ENCODE data around the gene PIP5K1B.
"Not testable (repeated sequence)": the region's sequence is repeated elsewhere in the genome, so short reads cannot be mapped to it uniquely, and the experiment has no call there.

Gene PIP5K1B, protein sequence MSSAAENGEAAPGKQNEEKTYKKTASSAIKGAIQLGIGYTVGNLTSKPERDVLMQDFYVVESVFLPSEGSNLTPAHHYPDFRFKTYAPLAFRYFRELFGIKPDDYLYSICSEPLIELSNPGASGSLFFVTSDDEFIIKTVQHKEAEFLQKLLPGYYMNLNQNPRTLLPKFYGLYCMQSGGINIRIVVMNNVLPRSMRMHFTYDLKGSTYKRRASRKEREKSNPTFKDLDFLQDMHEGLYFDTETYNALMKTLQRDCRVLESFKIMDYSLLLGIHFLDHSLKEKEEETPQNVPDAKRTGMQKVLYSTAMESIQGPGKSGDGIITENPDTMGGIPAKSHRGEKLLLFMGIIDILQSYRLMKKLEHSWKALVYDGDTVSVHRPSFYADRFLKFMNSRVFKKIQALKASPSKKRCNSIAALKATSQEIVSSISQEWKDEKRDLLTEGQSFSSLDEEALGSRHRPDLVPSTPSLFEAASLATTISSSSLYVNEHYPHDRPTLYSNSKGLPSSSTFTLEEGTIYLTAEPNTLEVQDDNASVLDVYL

DNA sequence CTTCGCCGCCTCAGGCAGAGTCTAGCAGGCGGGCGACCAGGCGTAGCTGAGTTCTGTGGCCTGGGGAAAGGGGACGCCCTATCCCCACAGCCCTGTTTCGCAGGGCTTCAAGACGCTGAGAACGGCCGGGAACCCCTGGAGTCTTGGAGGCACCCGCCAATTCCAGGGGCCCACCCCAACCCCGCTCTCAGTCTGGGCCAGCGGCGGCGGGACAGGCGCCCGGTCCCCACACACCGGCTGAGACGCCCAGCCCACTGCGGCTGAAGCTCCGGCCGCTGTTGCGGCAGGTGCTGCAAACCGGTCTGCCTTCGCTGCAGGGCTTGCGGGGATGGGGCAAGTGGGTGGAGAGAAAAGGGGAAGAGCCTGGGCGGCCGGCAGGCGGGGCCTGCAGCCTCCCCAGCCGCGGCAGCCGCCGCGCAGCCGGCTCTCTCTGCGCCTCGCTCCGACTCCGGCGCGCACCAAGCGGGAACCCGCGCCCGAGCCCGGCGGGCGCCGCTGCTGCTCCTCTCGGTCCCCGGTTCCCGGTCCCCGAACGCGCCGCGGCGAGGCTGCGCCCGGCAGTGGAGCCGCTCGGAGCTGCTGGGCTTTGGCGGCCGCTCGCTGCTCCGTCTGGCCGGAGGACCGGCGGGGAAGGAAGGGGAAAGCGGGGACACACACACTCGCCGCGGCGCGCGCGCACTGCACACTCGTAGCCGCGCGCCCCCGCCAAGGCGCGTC is at the start of gene PIP5K1B:
Gene PIP5K1B, plus strand, starts transcription at position 427 of the 717 bp plus-strand sequence. CDS start 117,375 bp downstream, outside the sequence.
- FAIRE-seq: no peak

DNA sequence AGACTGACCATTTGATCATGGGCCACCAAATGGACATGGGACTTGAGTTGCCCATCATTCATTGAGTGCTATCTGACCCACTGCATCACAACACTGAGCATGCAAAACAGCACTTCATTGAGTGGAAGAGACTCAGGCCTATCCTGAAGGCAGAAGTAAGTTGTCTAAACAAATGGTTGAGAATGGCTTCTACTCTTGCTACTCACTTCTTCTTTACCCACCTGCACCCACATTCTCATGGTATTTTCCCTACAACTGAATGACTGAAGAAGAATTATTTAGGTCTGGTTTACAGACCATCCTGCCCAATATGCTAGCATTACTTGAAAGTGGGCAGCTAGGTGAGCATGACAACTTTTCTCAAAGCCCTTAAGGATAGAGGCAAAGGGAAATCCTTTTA is 41.0 kb upstream of the PIP5K1B start:
- FAIRE-seq: no peak

DNA sequence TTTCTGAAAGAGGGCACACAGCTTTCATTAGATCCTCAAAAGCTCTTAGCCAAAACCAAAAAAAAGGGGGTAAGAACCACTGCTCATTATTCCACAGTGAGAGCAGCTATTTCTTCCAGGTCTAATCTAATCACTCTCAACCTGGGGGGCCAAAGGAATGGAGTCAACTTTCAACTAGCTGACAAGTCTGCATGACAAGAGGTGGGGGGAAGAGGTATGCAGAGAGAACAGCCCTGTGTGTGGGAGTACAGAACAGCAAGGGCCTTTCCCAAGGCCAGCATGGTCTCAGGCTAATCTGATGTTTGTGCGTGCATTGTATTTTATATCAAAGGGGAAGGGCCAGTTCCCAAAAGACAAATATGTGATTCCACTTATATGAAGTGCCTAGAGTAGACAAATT is 36.9 kb upstream of the PIP5K1B start:
- no peak for FAIRE-seq

DNA sequence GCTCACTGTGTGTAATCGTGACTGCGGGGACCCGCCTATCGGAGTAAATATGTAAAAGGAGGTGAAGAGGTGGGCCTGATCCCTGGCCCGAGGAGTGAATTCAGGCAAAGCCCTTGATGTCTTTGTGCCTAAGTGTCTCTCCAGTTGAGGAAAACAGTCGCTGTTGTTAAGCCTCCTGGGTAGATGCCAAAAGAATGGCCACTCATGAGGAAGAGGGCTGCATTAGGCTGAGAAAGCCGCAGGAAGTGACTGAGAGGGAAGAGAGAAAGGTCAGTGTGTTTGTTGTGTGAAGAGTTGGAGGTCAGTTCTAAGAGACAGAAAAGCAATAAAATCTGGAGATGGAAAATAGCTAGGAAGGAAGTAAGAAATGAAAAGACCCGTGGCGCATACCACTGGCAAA is 35.8 kb upstream of the PIP5K1B start:
- no peak for FAIRE-seq

DNA sequence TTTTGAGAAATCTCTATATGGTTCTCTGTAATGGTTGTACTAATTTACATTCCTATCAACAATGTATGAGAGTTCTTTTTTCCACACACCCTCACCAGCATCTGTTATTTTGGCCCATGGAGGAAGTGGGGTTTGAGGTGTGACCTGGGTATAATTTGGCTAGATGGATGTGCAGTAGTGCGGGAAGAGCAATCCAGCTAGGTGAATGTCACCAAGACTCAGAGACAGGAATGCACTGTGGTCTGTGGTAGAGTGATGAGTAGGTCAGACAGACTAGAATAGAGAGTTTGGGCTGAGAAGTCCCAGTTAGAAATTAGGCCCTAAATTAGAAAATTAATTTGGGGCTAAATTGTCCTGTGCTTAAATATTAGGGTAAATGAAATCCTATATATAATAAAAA is 32.8 kb upstream of the PIP5K1B start:
- no peak for FAIRE-seq

DNA sequence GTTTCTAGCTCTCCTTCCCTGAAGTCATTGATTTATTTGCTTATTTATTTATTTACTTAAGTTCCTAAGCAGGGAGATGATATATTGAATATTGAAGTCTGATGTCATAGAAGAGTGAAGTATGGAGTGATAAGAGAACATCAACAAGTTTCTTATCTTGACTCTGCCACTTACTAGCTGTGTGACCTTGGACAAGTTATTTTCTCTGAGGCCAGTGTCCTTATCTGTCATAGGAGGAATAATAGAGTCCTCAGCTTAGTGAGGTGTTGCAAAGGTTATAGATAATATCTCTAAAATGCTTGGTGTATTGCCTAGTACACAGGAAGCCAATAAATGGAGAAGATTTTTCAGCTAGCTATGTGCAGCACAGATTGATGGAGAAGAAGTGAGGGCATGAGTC is 32.4 kb upstream of the PIP5K1B start:
- FAIRE-seq: no peak

DNA sequence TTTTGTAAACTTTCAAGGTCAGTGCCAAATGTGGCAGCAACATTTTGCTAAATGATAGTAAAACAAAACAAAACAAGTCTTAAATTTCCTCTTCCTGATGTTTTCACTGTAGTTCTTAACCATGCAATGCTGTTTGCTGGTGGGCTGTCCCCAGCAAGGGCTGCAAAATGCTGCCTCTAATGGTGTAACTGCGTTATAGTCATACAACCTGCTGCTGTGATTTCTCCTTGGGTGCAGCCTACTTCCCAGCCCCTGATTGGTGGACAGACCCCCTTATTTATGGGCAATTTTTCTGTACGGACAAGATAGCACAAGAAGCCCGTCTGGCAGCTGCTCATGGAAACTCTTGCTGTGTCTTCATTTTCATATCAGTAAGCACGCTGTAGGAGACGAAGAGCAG is 26.6 kb upstream of the PIP5K1B start:
- FAIRE-seq: no peak

DNA sequence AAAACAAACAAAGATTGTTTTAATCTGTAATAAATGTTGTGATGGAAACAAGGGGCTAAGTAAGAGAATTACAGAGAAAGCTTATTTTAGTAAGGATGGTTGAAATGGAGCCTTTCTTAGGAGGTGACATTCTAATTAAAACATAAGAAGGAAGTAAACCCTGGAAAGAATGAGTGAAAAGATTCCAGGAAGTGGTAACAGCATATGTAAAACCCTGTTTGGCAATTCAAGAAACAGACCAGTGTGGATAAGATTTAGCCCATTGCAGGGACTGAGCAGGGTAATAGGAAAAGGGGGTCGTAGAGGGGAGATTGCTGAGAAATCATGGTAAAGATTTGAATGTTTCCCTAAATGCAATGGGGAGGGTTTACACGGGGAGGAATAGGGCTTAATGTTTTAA is 21.6 kb upstream of the PIP5K1B start:
- no peak for FAIRE-seq

DNA sequence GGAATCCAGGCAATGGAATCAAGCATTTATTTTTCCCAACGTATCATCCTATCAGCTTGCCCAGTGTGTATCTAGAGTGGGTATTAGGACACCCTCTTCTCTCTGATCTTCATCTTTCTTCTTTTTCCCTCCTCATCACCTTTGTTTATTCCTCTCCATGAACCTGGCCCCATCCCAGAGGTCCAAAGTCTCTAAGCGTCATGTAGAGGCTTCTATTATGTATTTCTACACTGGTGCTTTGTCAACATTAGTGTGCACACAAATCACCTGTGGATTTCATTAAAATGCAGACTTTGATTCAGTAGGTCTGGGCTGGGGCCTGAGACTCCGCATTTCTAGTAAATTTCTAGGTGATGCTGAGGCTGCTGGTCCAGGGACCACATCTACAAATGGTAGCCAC is 19.8 kb upstream of the PIP5K1B start:
- no peak for FAIRE-seq

DNA sequence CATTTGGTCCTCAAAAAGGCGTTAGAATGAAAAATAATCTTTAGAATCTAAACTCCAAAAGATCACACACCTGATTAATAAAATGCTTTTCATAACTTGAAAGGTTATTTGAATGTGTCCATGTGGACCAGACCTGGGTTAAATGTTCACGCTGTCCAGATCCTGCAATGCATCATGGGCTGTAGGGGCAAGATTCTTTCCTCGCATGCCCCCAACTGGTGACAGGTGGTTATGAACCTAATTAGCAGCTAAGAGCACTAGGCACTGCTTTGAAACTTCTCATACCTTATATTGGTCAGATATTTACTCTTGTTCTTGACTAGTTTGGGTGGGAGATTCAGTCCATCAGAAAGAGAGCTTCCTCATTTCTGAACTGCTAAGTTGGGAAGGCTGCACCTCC is 19.3 kb upstream of the PIP5K1B start:
- no peak for FAIRE-seq

DNA sequence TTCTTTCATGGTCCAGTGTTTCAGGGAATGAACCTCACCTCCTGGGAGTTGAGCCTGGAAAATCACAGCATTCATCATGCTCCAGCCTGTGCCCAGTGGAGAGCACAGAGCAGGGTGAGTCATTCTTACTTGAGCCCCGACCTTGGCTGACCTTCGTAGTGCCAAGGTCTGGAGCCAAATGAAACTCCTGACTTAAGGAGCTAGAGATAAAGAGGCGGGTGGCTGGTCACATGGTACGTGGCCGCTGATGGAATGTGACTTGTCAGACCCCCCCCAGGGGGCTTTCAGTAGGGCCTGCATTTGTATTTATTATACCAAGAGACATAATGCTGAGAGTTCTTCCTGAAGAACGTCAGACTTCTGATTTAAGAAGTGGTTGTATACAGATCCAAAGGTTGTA is 15.0 kb upstream of the PIP5K1B start:
- no peak for FAIRE-seq

DNA sequence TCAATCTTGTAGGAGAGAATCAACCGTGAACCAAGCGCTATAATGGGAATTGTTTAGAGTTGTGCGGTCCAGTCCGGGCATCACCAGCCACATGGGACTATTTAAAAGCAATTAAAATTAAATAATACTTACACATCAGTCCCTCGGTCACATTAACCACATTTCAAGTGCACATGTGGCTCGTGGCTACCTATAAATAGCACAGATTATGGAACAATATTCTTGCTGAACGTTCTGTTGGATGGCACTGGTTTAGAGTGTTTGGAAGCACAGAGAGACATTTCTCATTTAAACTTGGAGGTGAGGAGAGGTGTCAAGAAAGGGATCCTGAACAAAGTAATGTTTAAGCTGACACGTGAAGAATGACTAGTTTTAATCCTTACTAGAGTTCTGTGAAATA is 12.5 kb upstream of the PIP5K1B start:
- FAIRE-seq: no peak

DNA sequence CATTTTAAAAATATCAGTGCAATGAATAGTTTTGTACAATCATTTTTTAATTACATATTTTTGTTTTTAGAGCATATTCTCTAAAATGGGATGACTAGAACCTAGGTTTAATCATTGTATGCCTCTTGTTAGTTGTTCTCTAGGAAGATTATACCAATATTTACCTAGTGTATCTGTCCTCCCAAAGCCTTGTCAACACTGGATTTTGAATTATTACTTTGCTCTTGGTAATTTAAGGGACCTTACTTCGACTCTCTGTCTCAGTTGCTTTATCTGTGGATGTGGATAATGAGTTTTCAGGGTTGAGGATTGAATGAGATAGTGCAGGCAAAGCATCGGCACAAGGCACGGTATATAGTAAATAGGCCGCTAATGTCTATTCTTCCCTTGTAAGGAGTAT is 10.9 kb upstream of the PIP5K1B start:
- FAIRE-seq: no peak

DNA sequence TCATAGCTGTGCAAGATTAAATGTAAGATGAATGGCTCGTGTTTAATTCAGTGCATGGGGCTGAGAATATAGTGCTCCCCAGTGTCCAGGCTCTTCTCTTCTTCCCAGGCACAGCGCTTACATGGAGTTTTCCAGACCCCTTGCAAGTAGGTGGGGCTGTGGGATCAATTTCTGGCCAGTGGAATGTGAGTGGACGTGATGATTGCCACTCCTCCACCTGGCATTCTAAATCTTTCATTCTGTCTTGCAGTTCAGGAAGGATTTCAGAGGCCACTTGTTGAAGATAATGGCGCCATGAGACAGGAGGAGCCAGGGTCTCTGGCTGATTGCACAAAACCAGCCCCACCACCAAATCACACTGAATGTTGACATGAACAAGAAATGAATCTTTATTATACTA is 7.2 kb upstream of the PIP5K1B start:
- FAIRE-seq: no peak

DNA sequence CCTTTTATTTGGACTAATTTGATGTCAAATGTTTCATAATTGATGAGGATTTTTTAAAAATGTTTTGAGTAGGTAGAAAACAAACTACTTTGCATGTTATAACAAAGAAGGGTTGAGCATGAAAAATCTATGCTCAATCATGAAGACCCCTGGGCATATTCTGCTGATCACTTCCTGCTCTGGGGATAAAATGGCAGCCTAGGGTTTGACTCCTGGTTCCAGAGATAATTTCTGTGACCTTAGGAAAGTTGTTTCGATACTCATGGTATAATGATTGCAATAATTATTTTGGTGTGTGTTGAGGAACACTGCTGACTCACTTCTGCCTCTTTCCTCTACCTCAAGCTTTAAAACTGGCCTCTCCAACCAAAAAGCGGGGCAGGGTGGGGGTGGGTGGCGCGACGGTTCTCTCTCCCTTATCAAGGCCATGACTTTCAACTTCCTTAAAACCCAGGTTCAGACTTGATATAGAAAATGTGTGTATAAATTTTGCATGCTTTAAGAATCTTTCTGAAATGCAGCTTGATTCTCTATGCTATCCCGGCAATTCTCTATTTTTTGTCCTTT is 6.0 kb upstream of the PIP5K1B start:
- FAIRE-seq: no peak

DNA sequence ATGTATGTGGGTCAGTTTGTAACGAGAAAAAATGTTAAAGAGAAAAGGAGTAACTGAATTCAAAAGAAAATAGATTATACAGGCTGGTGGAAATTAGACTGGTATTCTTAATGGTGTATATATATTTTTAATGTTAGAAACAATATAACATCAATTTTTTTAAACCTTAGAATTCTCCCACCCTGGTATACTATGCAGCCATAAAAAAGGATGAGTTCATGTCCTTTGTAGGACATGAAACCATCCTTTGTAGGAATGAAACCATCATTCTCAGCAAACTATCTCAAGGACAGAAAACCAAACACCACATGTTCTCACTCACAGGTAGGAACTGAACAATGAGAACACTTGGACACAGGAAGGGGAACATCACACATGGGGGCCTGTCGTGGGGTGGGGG is 5.4 kb upstream of the PIP5K1B start:
- not testable (repeated sequence) for FAIRE-seq

DNA sequence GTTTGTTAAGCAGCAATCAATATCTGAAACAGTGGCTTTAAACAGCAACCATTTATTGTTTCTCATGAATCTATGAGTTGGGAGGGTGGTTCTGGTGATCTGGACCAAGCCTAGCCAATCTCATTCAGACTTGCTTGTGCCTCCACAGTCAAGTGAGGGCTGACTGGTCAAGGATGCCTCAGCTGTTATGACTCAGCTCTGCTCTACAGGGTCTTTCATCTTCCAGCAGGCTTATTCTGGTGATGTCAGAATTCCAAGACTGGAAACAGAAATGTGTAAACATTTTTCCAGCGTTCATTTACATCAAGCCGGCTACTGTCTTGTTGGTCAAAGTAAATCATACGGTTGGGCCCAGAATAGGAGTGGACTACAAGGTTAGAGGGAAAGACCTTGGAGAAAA is 2.5 kb upstream of the PIP5K1B start:
- FAIRE-seq: no peak

DNA sequence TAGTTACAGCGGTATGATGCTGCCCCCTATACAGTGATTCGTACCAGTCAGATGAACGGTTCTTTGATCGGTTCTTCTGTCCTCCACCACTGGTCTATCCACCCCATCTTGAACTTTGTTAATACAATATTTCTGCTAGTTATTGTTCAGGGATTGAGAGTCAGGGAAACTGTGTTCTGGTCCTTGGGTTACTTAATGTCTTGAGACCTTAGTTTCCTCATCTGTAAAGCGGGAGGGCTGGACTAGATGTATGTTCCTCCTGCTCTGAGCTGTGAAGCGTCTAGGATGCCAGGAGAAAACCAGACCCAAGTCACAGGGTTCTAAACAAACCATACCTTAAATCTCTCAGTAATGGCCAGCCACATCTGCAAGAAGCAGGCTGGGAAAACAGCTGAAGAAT is 1.4 kb upstream of the PIP5K1B start:
- no peak for FAIRE-seq

DNA sequence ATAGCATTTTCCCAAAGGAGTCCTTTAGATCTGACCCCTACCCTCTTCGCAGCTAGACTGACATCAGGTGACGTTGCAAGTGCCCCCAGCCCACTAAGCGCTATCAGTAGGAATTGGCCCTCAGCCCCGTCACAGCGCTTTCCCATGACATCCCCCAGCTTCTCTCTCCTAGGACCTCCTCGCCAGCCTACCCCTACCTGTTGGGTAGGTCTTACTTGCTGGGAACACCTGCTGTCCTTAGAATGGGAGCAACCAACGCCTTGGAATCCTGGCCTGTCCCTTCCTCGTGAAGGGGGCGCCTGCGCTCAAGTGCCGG is 584 bp upstream of the PIP5K1B start:
- no peak for FAIRE-seq

DNA sequence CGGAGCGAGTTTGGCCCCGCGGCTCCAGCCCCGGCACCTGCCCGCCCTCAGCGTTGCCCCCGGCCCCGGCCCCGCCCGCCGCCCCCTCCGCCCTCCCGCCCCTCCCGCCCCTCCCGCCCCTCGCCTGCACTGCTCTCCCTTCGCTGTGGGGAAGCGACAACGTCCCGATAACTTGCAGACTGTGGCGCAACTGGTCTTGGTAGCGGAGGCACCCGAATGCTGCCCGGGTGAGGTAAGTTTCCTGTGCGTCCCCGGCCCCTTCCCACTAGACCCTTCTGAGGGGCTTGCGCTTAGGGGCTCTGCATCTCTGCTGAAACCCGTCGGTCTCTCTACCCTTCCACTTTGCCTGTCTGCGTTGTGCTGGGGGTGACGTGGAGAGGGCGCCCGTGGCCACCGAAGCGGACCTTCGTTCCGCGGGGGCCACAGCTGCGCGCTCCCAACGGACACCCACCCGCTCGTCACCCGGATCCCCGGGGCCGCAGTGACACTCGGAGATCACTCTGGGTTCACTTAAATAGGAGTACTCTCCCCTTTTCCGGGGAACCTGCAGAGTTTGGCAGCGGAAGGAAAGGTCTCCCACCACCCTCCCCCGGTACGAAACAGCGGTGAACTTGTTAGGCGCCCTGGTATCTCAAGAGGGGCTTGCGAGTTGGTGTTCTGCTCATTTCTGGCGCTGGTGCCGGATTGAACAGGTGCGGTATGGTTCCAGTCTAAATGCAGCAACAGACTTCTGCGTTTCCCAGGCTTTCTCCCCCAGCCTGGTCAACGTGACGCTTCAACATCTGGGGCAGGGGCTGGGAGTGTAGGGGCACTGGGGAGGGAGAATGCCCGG is 707 bp downstream of the PIP5K1B start:
- no peak for FAIRE-seq

DNA sequence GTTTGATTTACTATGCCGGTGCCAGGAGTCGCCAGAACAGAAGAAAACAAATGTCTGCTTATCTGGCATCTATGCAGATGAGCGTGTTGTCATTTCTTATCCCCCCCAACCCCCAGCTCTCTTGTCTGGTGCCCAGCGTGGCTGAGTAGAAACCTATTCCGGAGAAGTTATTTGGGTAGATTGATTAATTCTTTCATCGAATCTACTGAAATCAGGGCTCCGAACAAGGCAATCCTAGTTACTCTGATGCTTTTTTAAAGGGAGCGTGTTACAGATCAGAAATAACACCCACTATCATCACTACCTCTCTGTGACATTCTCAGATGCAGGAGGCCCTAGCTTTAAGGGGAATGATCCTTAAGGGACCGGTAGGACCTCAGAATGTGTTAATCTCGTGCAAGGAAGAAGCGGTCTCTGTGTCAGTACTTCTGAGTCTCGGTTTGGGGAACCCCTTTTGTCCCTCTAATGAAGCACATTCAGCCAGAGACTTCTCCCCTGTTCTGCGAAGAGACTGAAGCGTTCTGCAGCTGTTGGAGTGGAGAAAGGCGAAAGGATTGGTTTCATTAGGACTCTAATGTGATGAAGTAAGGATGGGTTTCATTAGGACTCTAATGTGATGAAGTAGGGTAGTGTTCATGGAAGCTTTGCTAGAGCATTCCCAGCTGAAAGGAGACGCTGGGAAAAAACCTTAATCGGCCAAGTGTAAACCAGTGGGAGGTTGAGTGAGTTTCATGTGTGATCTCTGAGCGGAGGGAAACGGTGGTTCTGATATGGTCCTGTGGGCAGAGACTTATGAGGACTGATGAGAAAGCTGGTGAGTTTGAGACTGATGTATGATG is 1.5 kb downstream of the PIP5K1B start:
- no peak for FAIRE-seq

DNA sequence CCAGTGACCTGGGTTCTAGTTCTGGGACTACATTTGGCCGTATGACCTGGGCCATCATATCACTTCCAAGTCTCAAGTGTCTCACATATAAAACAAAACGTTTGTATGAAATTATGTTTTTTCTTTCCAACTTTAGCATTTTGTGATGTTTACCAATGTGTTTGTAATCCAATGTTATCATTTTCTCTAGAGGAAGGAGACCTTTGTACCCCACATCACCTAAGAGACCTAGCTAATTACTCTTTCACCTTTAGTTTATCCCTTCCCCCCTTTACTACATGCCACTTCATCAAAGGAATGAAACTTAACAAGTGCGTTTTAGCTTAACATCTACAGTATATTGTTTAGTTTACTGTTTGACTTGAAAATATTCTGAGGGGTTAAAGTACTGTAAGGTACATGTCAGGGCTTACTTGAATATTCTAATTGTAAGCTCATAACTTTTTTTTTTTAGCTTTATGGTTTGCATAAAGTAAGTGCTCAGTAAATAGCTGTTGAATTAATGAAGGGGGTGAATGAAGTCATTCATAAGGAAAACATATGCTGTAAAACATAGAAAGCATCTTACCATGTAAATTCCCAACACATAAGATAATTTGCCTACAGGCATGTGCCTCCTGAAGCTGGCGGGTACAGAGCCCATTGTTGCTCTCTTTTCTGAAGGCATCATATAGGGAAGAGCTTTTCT is 2.9 kb downstream of the PIP5K1B start:
- FAIRE-seq: no peak

Data from A204.1 (cell line).